Activated CD8-positive, alpha-beta T cell treated with anti-CD3 and anti-CD28 coated beads for 36 hours (primary cell): ENCODE results near the gene TEKT1. TPM values are rescaled to one million over a fixed set of nuclear protein-coding genes. Genes with fewer than 3 reads are reported as not detected.

Experiments used
- ATAC-seq: fragments of 200-7000 bp; cut with Tn5 transposase; one replicate; pipeline ENCODE4 v1.10.0; 2021; ENCODE audit warnings: mild to moderate bottlenecking, moderate library complexity
- CTCF ChIA-PET: fragments of 350-600 bp; sonication (Branson Sonifier 250); formaldehyde crosslinking; loops from one replicate; lab custom pipeline; 2021; ENCODE audit warnings: antibody characterized with exemption; lab: Charles Lee
- POLR2A ChIA-PET: fragments of 350-600 bp; sonication (Branson Sonifier 250); formaldehyde crosslinking; loops from one replicate; lab custom pipeline; 2021; ENCODE audit warnings: antibody characterized with exemption; lab: Charles Lee
- DNase-seq: peaks from one replicate; pipeline ENCODE4 v3.0.0-alpha.2; 2020
- H3K27ac Mint-ChIP-seq: one replicate; pipeline ENCODE4 v1.8.0; 2021; ENCODE audit warnings: mild to moderate bottlenecking, mixed read lengths
- H3K27me3 Mint-ChIP-seq: one replicate; pipeline ENCODE4 v1.8.0; 2021; ENCODE audit warnings: mixed read lengths
- H3K36me3 Mint-ChIP-seq: one replicate; pipeline ENCODE4 v1.8.0; 2021; ENCODE audit warnings: low read depth, mixed read lengths
- H3K4me1 Mint-ChIP-seq: one replicate; pipeline ENCODE4 v1.8.0; 2021; ENCODE audit warnings: low read depth, mixed read lengths
- H3K4me3 Mint-ChIP-seq: one replicate; pipeline ENCODE4 v1.8.0; 2021; ENCODE audit warnings: mild to moderate bottlenecking, moderate library complexity, mixed read lengths
- H3K9me3 Mint-ChIP-seq: one replicate; pipeline ENCODE4 v1.8.0; 2021; ENCODE audit warnings: mixed read lengths
- intact Hi-C: fragments of 100-400 bp; cut with micrococcal nuclease; formaldehyde crosslinking; loops from one replicate; pipeline ENCODE4 v1.10.0; 2022
- total RNA-seq, 2 experiments: library from RNA; stranded (reverse); gene quantifications; one replicate each; pipeline ENCODE4 v1.2.3, GENCODE V29; 2021
- TF ChIP-seq, protein P1 (sequence below): fragments of 200-600 bp; IDR thresholded peaks from one replicate; pipeline ENCODE4 v1.8.0; 2022; ENCODE audit warnings: antibody characterized with exemption, mild to moderate bottlenecking

TEKT1 gene
- total RNA-seq, 2 experiments from 2014 or later = not detected

DNA sequence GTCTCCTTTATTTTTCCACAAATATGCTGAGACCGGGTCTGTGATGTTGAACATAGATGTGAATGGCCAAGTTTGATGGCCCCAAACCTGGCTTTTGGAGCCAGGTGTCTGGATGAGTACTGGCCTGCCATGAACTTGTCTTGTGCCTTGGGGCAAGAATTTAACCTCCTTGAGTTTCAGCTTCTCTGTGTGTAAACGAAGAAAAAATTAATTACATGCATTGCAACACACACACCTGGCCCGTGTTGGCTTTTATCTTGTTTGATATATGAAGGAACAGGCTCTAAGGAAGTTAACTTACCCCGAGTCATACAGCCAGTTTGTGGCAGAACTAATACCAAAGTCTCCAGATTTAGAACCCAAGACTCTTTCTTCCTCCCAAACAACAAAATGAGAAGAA is 42.4 kb downstream of the TEKT1 start:
- intact Hi-C loops = no loop called here
- ChIA-PET POLR2A (interaction anchor here (1.8 kb wide), 1 partner anchor 8 kb away, joined by 4 read pairs; no protein-coding TSS in a partner anchor), CTCF (interaction anchor here (1.0 to 1.1 kb wide), 2 partner anchors 55 to 122 kb away, joined by 3 to 4 read pairs; no protein-coding TSS in a partner anchor)
- DNase-seq (no peak), ATAC-seq (no peak)
- H3K9me3 Mint-ChIP-seq = peaks cover 3% of the 10 kb centered on the region
- peaks cover 51% of the 10 kb centered on the region for H3K27me3 Mint-ChIP-seq
- H3K36me3 Mint-ChIP-seq = no peaks in the 10 kb centered on the region
- no peak overlapping the region for H3K4me3 Mint-ChIP-seq
- no peak overlapping the region for H3K27ac Mint-ChIP-seq
- H3K4me1 Mint-ChIP-seq = peaks cover 4% of the 10 kb centered on the region
- TF ChIP-seq, protein P1, sequence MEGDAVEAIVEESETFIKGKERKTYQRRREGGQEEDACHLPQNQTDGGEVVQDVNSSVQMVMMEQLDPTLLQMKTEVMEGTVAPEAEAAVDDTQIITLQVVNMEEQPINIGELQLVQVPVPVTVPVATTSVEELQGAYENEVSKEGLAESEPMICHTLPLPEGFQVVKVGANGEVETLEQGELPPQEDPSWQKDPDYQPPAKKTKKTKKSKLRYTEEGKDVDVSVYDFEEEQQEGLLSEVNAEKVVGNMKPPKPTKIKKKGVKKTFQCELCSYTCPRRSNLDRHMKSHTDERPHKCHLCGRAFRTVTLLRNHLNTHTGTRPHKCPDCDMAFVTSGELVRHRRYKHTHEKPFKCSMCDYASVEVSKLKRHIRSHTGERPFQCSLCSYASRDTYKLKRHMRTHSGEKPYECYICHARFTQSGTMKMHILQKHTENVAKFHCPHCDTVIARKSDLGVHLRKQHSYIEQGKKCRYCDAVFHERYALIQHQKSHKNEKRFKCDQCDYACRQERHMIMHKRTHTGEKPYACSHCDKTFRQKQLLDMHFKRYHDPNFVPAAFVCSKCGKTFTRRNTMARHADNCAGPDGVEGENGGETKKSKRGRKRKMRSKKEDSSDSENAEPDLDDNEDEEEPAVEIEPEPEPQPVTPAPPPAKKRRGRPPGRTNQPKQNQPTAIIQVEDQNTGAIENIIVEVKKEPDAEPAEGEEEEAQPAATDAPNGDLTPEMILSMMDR = no peak

DNA sequence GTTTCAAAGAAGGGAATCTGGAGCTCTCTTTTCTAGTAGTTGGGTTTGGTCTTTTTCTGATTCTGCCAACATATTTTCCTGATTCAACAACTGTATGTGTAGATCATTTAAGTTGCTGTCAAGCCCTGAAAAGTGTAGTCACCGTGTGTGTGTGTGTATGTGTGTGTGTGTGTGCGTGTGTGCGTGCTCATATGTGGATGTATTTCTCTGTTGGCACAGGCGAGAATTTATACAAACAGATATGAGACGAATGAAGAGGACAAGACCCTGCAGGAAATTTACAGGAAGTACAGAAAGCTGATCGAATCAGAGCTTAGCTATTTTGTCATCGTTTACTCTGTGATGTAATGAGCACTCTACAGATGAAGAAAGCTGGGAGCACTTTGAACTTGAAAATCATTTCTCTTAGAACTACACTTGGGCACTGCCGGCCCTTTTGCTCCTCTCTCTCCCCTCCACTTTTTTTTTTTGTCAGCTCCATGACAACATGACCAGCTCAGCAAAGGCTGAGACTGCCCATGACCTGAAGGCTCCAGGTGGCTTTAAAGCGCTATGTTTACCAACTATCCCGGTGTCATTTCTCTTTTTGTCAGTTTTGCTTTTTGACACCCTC is 44.3 kb downstream of the TEKT1 start:
- no peak for DNase-seq
- no peak for ATAC-seq
- ChIA-PET POLR2A (interaction anchor here (0.7 kb wide), 2 partner anchors 30 to 32 kb away, joined by 3 read pairs; no protein-coding TSS in a partner anchor), CTCF (no interaction called here)
- intact Hi-C loops = no loop called here
- Mint-ChIP-seq H3K4me3 (no peak overlapping the region), H3K4me1 (no peaks in the 10 kb centered on the region), H3K36me3 (no peaks in the 10 kb centered on the region), H3K27ac (no peak overlapping the region), H3K9me3 (peaks cover 9% of the 10 kb centered on the region), H3K27me3 (peaks cover 61% of the 10 kb centered on the region)
- TF ChIP-seq, protein P1 = no peak

DNA sequence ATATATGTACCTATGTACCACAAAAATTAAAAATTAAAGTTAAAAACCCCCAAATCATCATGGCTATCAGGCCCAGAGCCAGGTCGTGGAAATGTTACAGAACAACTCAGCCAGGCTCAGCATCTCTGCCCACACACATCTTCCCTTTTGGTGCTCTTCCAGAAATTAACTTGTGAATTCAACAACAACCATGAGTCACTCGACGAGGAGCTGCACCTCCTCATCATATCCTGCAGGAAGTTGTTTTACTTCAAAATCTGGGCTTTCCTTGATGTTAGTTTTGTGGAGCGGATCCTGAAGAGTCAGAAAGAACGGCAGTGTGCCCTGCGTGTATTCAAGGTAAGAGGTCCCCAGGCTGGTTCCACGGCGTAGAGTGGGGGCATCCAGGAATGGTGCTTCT is 44.9 kb downstream of the TEKT1 start:
- no peaks in the 10 kb centered on the region for H3K4me1 Mint-ChIP-seq

DNA sequence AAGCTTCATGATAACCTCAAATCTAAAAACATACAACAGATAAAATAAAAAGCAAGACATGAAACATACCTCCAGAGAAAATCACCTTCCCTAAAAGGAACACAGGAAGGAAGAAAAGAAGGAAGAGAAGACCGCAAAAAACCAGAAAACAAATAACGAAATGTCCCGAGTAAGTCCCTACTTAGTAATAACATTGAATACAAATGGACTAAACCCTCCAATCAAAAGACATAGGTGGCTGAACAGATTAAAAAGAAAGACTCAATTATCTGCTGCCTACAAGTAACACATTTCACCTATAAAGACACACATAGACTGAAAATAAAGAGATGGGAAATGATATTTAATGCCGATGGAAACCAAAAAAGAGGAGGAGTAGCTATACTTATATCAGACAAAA is 49.3 kb downstream of the TEKT1 start:
- Mint-ChIP-seq H3K9me3 (peaks cover 13% of the 10 kb centered on the region), H3K27ac (no peak overlapping the region), H3K36me3 (no peaks in the 10 kb centered on the region), H3K27me3 (peaks cover 71% of the 10 kb centered on the region), H3K4me3 (no peak overlapping the region), H3K4me1 (peaks cover 2% of the 10 kb centered on the region)
- ChIA-PET CTCF (interaction anchor here (1.2 kb wide), 1 partner anchor 33 kb away, joined by 3 read pairs; no protein-coding TSS in a partner anchor), POLR2A (interaction anchor here (1.1 kb wide), 1 partner anchor 19 kb away, joined by 3 read pairs; no protein-coding TSS in a partner anchor)
- TF ChIP-seq, protein P1 = no peak
- intact Hi-C loops = no loop called here
- ATAC-seq (no peak), DNase-seq (no peak)

More for the DNA sequence above, 44.9 kb downstream of the TEKT1 start:
- POLR2A ChIA-PET = no interaction called here
- TF ChIP-seq, protein P1 = no peak
- Mint-ChIP-seq H3K27me3 (peaks cover 64% of the 10 kb centered on the region), H3K36me3 (no peaks in the 10 kb centered on the region), H3K27ac (no peak overlapping the region), H3K9me3 (peaks cover 10% of the 10 kb centered on the region), H3K4me3 (no peak overlapping the region)
- DNase-seq (no peak), ATAC-seq (no peak)
- intact Hi-C loops = no loop called here
- CTCF ChIA-PET = no interaction called here

DNA sequence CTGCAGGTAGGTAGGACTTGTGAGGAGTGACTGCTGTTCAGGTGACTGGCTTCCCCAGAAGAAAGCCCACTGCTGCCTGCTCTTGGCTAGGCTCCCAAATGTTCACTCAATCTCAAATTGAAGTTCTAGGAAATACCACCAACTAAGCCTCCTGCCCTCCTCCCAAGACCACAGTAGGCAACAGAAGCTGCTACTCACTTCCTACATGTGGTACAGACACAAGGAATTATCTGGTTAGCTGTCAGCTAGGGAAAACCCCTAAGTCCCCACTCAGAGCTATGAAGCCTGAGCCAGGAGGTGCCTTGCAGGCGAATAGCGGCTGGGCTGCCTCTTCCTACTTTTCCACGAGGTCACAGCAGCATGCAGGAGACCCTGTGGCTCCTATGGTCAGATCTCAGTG is 50.6 kb downstream of the TEKT1 start:
- peaks cover 13% of the 10 kb centered on the region for H3K9me3 Mint-ChIP-seq
- TF ChIP-seq, protein P1 = no peak
- intact Hi-C loops = no loop called here
- H3K27ac Mint-ChIP-seq = no peak overlapping the region
- ATAC-seq = peak; percentile 71
- peak; percentile 26 for DNase-seq
- ChIA-PET POLR2A (interaction anchor here (1.4 kb wide), 1 partner anchor 8 kb away, joined by 4 read pairs; no protein-coding TSS in a partner anchor), CTCF (no interaction called here)
- peaks cover 71% of the 10 kb centered on the region for H3K27me3 Mint-ChIP-seq
- peaks cover 2% of the 10 kb centered on the region for H3K36me3 Mint-ChIP-seq
- no peak overlapping the region for H3K4me3 Mint-ChIP-seq
- H3K4me1 Mint-ChIP-seq = peaks cover 2% of the 10 kb centered on the region
